ENCODE data around the gene SPATA1. TPM values are rescaled to one million over a fixed set of nuclear protein-coding genes. Genes with fewer than 3 reads are reported as not detected.

The SPATA1 gene
- total and polyA plus RNA-seq, 2 of the 13 experiments (the other 11 are each of a cell fraction or from before 2014, with no cell fraction given): 0.70 to 1.4 TPM

DNA sequence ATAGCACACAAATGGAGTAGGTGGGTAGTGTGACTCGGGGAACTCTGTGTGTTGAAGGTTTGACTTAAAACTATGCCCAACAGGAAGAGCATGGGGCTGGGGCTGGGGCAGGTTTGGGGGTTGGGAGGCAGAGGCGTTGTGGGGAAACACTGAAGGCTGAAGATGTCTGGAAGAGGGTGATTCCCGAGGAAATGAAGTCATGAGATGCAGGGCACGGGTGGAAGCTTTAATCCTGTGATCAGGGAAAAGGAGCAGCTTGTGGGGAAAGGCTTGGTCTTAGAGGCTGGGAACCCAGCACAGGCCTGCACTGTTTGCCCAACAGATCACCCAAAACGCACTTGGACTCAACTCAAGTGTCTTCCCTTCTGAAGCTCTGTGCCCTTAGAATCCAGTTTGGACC, 94.6 kb downstream of the SPATA1 start (continued):
- no peak for TF ChIP-seq PRDM10 (CRISPR knock-in tag; IDR thresholded peaks at IDR 0.05; ENCODE audit: low read depth)
- TF ChIP-seq ZNF235 (CRISPR knock-in tag; IDR thresholded peaks at IDR 0.05; ENCODE audit: borderline replicate concordance): no peak
- TF ChIP-seq, protein P1, sequence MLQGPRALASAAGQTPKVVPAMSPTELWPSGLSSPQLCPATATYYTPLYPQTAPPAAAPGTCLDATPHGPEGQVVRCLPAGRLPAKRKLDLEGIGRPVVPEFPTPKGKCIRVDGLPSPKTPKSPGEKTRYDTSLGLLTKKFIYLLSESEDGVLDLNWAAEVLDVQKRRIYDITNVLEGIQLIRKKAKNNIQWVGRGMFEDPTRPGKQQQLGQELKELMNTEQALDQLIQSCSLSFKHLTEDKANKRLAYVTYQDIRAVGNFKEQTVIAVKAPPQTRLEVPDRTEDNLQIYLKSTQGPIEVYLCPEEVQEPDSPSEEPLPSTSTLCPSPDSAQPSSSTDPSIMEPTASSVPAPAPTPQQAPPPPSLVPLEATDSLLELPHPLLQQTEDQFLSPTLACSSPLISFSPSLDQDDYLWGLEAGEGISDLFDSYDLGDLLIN (CRISPR knock-in tag; IDR thresholded peaks at IDR 0.05; ENCODE audit: borderline replicate concordance): no peak
- TF ChIP-seq NFE2L2 (IDR thresholded peaks at IDR 0.05; ENCODE audit: low read length): no peak
- TF ChIP-seq, protein P2, sequence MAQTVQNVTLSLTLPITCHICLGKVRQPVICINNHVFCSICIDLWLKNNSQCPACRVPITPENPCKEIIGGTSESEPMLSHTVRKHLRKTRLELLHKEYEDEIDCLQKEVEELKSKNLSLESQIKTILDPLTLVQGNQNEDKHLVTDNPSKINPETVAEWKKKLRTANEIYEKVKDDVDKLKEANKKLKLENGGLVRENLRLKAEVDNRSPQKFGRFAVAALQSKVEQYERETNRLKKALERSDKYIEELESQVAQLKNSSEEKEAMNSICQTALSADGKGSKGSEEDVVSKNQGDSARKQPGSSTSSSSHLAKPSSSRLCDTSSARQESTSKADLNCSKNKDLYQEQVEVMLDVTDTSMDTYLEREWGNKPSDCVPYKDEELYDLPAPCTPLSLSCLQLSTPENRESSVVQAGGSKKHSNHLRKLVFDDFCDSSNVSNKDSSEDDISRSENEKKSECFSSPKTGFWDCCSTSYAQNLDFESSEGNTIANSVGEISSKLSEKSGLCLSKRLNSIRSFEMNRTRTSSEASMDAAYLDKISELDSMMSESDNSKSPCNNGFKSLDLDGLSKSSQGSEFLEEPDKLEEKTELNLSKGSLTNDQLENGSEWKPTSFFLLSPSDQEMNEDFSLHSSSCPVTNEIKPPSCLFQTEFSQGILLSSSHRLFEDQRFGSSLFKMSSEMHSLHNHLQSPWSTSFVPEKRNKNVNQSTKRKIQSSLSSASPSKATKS (CRISPR knock-in tag; IDR thresholded peaks at IDR 0.05): no peak
- TF ChIP-seq SNAPC2 (CRISPR knock-in tag; IDR thresholded peaks at IDR 0.05): no peak
- no peak for TF ChIP-seq GZF1 (CRISPR knock-in tag; IDR thresholded peaks at IDR 0.05)
- no peak for TF ChIP-seq BRD4 (CRISPR knock-in tag; IDR thresholded peaks at IDR 0.05)
- TF ChIP-seq ZNF446 (CRISPR knock-in tag; IDR thresholded peaks at IDR 0.05): no peak
- no peak for TF ChIP-seq ZNF496 (CRISPR knock-in tag; IDR thresholded peaks at IDR 0.05; ENCODE audit: insufficient replicate concordance)
- no peak for TF ChIP-seq RELA (CRISPR knock-in tag; IDR thresholded peaks at IDR 0.05)
- TF ChIP-seq ZNF136 (CRISPR knock-in tag; IDR thresholded peaks at IDR 0.05; ENCODE audit: low read depth): no peak
- no peak for TF ChIP-seq ZNF354B (CRISPR knock-in tag; IDR thresholded peaks at IDR 0.05)
